Measurements from ENCODE around the gene PLCB1.

DNA sequence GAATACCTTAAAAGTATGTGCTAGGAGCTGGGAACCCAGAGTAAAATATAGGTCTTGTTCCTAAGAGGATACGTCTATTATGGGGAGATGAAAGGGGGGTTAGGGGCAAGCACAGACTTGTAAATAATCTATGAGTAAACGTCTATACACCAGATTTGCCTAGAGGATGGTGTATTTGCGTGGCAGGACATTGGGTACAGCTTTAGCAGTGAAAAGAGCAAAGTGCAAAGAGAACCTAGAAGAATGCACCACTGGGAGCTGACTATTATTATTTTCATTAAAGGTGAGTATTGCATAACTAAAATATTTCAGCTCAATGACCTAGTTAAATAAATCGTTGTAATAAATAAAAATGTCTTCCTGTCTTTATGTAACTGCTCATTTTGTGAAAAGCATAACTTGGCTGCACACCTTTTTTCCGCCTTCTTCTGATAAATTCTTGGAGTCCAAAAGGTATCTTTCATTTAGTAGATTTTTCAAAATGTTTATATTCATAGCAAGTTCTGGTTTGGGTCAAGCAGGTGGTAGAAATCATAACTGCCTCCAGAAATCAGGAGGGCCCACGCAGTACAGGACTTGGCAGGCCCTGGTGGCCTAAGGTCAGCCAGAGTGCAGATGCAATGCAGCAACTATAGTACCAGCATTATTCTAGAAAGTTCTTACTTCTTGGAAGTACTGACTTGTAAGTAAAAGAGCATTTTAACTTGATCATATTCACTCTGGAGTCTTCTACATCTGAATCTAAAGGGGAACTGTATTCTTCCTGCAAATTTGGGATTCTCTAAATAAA lies 357.2 kb downstream of the PLCB1 start:
- TF ChIP-seq, protein P1, sequence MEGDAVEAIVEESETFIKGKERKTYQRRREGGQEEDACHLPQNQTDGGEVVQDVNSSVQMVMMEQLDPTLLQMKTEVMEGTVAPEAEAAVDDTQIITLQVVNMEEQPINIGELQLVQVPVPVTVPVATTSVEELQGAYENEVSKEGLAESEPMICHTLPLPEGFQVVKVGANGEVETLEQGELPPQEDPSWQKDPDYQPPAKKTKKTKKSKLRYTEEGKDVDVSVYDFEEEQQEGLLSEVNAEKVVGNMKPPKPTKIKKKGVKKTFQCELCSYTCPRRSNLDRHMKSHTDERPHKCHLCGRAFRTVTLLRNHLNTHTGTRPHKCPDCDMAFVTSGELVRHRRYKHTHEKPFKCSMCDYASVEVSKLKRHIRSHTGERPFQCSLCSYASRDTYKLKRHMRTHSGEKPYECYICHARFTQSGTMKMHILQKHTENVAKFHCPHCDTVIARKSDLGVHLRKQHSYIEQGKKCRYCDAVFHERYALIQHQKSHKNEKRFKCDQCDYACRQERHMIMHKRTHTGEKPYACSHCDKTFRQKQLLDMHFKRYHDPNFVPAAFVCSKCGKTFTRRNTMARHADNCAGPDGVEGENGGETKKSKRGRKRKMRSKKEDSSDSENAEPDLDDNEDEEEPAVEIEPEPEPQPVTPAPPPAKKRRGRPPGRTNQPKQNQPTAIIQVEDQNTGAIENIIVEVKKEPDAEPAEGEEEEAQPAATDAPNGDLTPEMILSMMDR (optimal IDR thresholded peaks at IDR 0.05 in 1 of 3, IDR thresholded peaks at IDR 0.05 in 1 of 3, conservative IDR thresholded peaks at IDR 0.05 in 1 of 3; ENCODE audit: extremely low read depth in 1 of 3, insufficient read depth in 2 of 3, low read length in 3 of 3) = no peak
- no peak for TF ChIP-seq EZH2 (IDR thresholded peaks at IDR 0.05; ENCODE audit: low read length)

Data from keratinocyte (primary cell).